Measurements from ENCODE around the gene CHPF2. TPM values are rescaled to one million over a fixed set of nuclear protein-coding genes. Genes with fewer than 3 reads are reported as not detected.
A peak's percentile ranks its signal among the peaks of the same experiment; 100 is the strongest.

Gene CHPF2
- total RNA-seq, 4 donors from 2014 or later, result 34.5 to 58.5 (median 40.2) TPM

DNA sequence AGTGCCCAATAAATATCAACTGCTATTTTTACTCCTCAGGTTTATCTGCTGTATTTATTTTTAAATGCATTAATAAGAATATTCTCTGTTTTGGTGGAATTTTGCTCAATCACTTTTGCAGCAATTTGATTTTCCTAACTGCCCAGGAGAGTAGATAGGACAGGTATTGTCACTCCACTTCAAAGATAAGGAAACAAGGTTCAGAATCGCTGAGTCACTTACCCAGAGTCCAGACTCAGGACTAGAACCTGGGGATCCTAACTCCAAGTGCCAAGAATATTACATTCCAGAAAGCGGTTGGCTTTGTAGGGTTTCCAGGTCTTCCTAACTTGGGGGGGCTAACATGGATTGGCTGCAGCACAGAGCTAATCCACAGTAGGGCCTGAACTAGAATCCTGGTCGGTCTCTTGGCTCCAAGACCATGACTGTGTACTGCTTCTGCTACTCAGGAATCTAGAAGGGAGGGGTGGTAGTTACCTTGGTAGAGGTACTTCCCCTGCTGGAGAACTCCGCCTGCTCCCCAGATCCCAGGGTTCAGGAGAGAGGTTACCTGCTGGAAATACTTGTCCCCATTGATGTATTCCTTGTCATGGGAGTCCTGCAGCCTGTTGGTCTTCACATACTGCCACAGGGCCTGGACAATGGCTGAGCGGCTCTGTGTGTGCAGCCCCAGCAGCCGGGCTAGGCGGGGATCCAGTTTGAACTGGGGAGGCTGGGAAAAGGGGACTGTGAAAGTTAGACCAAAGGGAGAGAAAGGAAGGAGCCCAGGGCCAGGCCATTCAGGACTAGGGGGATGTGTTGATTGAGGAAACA, 8.9 kb downstream of the CHPF2 start:
- Histone ChIP-seq H3K36me3 (peaks cover 0 to 63% (median 8%) of the 10 kb centered on the region in 3 donors), H3K9me3 (no peaks in the 10 kb centered on the region), H3K4me3 (no peak overlapping the region), H3K27me3 (no peaks in the 10 kb centered on the region), H3K27ac (no peak overlapping the region), H3K4me1 (peaks cover 0 to 37% (median 26%) of the 10 kb centered on the region in 4 donors)
- TF ChIP-seq EP300 (IDR thresholded peaks at IDR 0.05), result no peak
- no peak for TF ChIP-seq POLR2A (IDR thresholded peaks at IDR 0.05)
- TF ChIP-seq CTCF (IDR thresholded peaks at IDR 0.05), result no peak
- 92 to 93% methylated on average over 7 of the region's 7 CpGs for WGBS, 2 donors
- no peak for DNase-seq (ENCODE audit: low spot score in 2 of 2)

DNA sequence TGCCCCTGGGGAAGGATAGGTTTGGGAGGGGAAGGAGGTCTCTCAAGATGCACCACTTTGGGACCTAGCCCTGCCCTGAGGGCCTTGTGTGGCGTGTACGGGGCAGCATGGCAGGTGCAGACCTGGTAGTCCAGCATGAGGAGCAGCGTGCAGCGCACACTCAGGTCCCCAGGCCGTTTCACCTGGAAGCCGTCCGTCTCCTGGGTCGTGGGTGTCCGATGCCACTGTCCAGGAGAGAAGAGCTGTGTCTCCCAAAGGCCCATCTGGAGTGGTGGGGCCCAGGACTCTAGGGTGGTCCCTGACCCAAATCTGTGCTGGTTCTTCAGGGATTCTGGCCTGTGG, 9.4 kb downstream of the CHPF2 start:
- Histone ChIP-seq H3K4me3 (no peak overlapping the region), H3K27me3 (no peaks in the 10 kb centered on the region), H3K27ac (no peak overlapping the region), H3K36me3 (peaks cover 0 to 57% (median 8%) of the 10 kb centered on the region in 3 donors), H3K9me3 (no peaks in the 10 kb centered on the region), H3K4me1 (peaks cover 0 to 43% (median 30%) of the 10 kb centered on the region in 4 donors)
- no peak for TF ChIP-seq POLR2A (IDR thresholded peaks at IDR 0.05)
- TF ChIP-seq EP300 (IDR thresholded peaks at IDR 0.05), result no peak
- TF ChIP-seq CTCF (IDR thresholded peaks at IDR 0.05), result no peak
- DNase-seq (ENCODE audit: low spot score in 2 of 2), result no peak
- 90 to 91% methylated on average over 7 to 9 of the region's 9 CpGs for WGBS, 2 donors

- 61% methylated on average over 19 of the region's 20 CpGs for WGBS, 2 donors
- H3K9me3 ChIP-seq, result no peaks in the 10 kb centered on the region
- peaks cover 0 to 51% (median 7%) of the 10 kb centered on the region in 3 donors for H3K36me3 ChIP-seq
- no peak overlapping the region for H3K4me3 ChIP-seq
- no peak for TF ChIP-seq EP300 (IDR thresholded peaks at IDR 0.05)
- no peak for TF ChIP-seq POLR2A (IDR thresholded peaks at IDR 0.05)
- TF ChIP-seq CTCF (IDR thresholded peaks at IDR 0.05), result no peak
- DNase-seq (ENCODE audit: low spot score in 2 of 2), result no peak
- peaks cover 0 to 49% (median 36%) of the 10 kb centered on the region in 4 donors for H3K4me1 ChIP-seq
- no peaks in the 10 kb centered on the region for H3K27me3 ChIP-seq
- H3K27ac ChIP-seq, result peak overlapping the region in 2 of 4 donors; percentile 47 to 64
These were observed 10.1 kb downstream of the CHPF2 start for GRCh38 chr7:151242159-151243044.

- peak overlapping the region in 2 of 4 donors; percentile 47 to 64 for H3K27ac ChIP-seq
- H3K4me3 ChIP-seq, result peak overlapping the region in 1 of 4 donors; percentile 18
- no peak for DNase-seq (ENCODE audit: low spot score in 2 of 2)
These were observed 10.7 kb downstream of the CHPF2 start for GRCh38 chr7:151243045-151243349.

More at GRCh38 chr7:151243045-151243349, 10.7 kb downstream of the CHPF2 start:
- Histone ChIP-seq H3K4me1 (peaks cover 0 to 55% (median 39%) of the 10 kb centered on the region in 4 donors), H3K27me3 (no peaks in the 10 kb centered on the region), H3K9me3 (no peaks in the 10 kb centered on the region), H3K36me3 (peaks cover 0 to 45% (median 4%) of the 10 kb centered on the region in 3 donors)
- WGBS, 2 donors, result 41 to 45% methylated on average over 2 of the region's 2 CpGs
- TF ChIP-seq POLR2A (IDR thresholded peaks at IDR 0.05) (no peak), EP300 (IDR thresholded peaks at IDR 0.05) (no peak), CTCF (IDR thresholded peaks at IDR 0.05) (no peak)

Data from tibial nerve (tissue), 4 donors.